A673 (cell line): ENCODE measurements around the gene CA9. TPM values are rescaled to one million over a fixed set of nuclear protein-coding genes. Genes with fewer than 3 reads are reported as not detected.

Experiments
- BruUV-seq: library from RNA; stranded (reverse); fragments of 400-500 nt; replicated peaks from 2 replicates; lab custom pipeline; 2021; lab: Mats Ljungman, UMichigan
- CTCF ChIA-PET: fragments of 300-600 bp; sonication (Branson Sonifier 250); formaldehyde crosslinking; loops from one replicate; lab custom pipeline; 2022; ENCODE audit warnings: antibody characterized with exemption; lab: Charles Lee
- POLR2A ChIA-PET: fragments of 300-600 bp; sonication (Branson Sonifier 250); formaldehyde crosslinking; loops from one replicate; lab custom pipeline; 2022; ENCODE audit warnings: antibody characterized with exemption; ENCODE audit not compliant: low non-redundant PET; lab: Charles Lee
- DNase-seq: peaks from one replicate; pipeline ENCODE4 v3.0.0-alpha.2; 2015; ENCODE audit warnings: low spot score
- H3K27ac ChIP-seq: fragments of 200-600 bp; sonication (generic); 2 replicates; pipeline ENCODE4 v1.5.1; 2016; ENCODE audit warnings: mixed run types, low read depth, mild to moderate bottlenecking, mixed read lengths, antibody characterized with exemption, low read length; ENCODE audit not compliant: poor library complexity, severe bottlenecking
- H3K27me3 ChIP-seq: fragments of 200-600 bp; sonication (generic); replicated peaks from 2 replicates; pipeline ENCODE4 v1.6.1; 2017; ENCODE audit warnings: mixed run types, low read depth, mild to moderate bottlenecking, mixed read lengths, antibody characterized with exemption, low read length; ENCODE audit not compliant: insufficient read depth, poor library complexity
- H3K36me3 ChIP-seq: fragments of 200-600 bp; sonication (generic); 2 replicates; pipeline ENCODE4 v1.6.1; 2016; ENCODE audit warnings: mixed run types, mild to moderate bottlenecking, mixed read lengths, antibody characterized with exemption, low read length; ENCODE audit not compliant: insufficient read depth, poor library complexity, severe bottlenecking
- H3K4me1 ChIP-seq: fragments of 200-600 bp; sonication (generic); 2 replicates; pipeline ENCODE4 v1.6.1; 2017; ENCODE audit warnings: mixed run types, mild to moderate bottlenecking, mixed read lengths, antibody characterized with exemption, low read length; ENCODE audit not compliant: insufficient read depth, poor library complexity, severe bottlenecking
- H3K4me3 ChIP-seq: fragments of 200-600 bp; sonication (generic); 2 replicates; pipeline ENCODE4 v1.5.1; 2016; ENCODE audit warnings: low read depth, mixed run types, mild to moderate bottlenecking, mixed read lengths, low read length; ENCODE audit not compliant: poor library complexity, severe bottlenecking
- H3K9me3 ChIP-seq: fragments of 200-600 bp; sonication (generic); 2 replicates; pipeline ENCODE4 v1.6.1; 2016; ENCODE audit warnings: mixed run types, low read depth, mild to moderate bottlenecking, mixed read lengths, antibody characterized with exemption, low read length; ENCODE audit not compliant: poor library complexity, severe bottlenecking
- CTCF ChIP-seq: fragments of 300-800, 200-600 bp; sonication (generic); conservative IDR thresholded peaks from 2 replicates; pipeline ENCODE4 v1.5.1; 2017; ENCODE audit warnings: low read depth, mild to moderate bottlenecking, antibody characterized with exemption, low read length, moderate library complexity, mixed read lengths
- EZH2 ChIP-seq: fragments of 200-600 bp; sonication (generic); IDR thresholded peaks from 2 replicates; pipeline ENCODE4 v1.6.1; 2017; ENCODE audit warnings: borderline replicate concordance, low read depth, mild to moderate bottlenecking, mixed read lengths, antibody characterized with exemption, low read length; ENCODE audit not compliant: poor library complexity, severe bottlenecking
- intact Hi-C: fragments of 100-400 bp; cut with micrococcal nuclease; formaldehyde crosslinking; loops from one replicate; pipeline ENCODE4 v1.10.0; 2022; ENCODE audit not compliant: unreplicated experiment
- total RNA-seq: library from RNA; stranded (reverse); gene quantifications from 2 replicates; pipeline ENCODE4 v1.2.3, GENCODE V29; 2021

CA9 gene
- total RNA-seq, 1 experiment from 2014 or later, result 0.32 TPM

DNA sequence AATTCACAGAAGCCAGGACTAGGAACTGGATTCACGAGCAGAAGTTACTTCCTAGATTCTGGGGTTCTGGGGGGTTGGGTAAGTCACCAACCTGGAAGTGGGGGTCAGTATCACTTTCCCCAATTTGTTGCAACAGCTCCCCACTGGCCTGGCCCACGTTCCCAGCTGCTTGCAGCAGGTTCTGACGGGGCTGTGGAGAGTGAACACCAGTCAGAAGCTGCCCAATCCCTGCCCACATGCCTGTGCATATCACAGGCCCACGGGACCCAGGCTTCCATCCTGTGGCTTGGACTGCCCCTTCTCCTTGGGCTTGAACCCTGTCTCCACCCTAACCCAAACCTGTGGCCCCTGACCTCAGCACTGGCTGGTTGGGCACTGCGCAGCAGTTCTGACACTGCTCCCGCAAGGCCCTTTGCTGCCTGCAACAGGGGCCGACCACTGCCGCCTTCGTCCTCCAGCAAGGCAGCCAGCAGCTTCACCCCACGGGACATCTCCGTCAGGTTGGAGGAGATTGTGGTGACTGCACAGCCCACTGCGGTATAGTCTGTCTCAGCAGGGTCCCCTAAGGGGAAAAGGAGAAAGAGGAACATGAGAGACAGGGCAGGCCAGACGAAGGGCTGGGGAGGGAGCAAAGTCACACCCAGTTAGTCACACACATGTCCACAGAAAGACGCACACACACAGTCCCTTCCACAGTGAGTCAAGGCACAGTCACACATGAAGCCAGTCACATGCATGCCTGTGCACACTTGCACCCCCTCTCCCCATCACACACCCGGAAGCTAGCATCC is 45.2 kb downstream of the CA9 start:
- ChIA-PET POLR2A (no interaction called here), CTCF (no interaction called here)
- Histone ChIP-seq H3K9me3 (no peaks in the 10 kb centered on the region), H3K4me3 (no peak overlapping the region), H3K36me3 (peaks cover 97% of the 10 kb centered on the region), H3K27me3 (no peaks in the 10 kb centered on the region), H3K27ac (no peak overlapping the region), H3K4me1 (no peaks in the 10 kb centered on the region)
- no TSS peak for BruUV-seq
- DNase-seq, result no peak
- no peak for TF ChIP-seq CTCF
- no peak for TF ChIP-seq EZH2
- intact Hi-C loops, result no loop called here

DNA sequence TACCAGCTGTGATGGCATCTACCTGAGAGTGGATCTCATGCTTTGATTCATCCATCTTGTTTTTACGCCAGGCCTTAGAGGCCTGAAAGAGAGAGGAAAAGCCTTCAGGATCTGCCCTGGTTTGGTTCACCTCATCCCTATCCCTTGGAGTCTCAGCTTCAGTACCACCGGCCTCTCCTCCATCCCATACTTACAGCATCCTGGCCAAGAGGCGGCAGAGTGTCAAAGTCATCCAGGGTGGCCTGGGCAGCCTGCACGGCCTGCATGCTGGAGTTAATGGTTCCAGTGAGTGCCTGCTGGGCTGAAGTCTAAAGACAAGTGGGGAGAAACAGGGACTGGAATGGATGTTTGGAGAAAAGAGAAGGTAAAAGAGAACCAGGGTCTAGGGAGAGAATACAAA is 45.8 kb downstream of the CA9 start:
- Histone ChIP-seq H3K9me3 (no peaks in the 10 kb centered on the region), H3K4me1 (no peaks in the 10 kb centered on the region), H3K27me3 (no peaks in the 10 kb centered on the region), H3K4me3 (no peak overlapping the region), H3K36me3 (peaks cover 97% of the 10 kb centered on the region), H3K27ac (no peak overlapping the region)
- DNase-seq, result no peak
- POLR2A ChIA-PET, result no interaction called here
- intact Hi-C loops, result no loop called here
- TF ChIP-seq EZH2 (no peak), CTCF (no peak)
- CTCF ChIA-PET, result no interaction called here
- TSS peak; percentile 43 for BruUV-seq

DNA sequence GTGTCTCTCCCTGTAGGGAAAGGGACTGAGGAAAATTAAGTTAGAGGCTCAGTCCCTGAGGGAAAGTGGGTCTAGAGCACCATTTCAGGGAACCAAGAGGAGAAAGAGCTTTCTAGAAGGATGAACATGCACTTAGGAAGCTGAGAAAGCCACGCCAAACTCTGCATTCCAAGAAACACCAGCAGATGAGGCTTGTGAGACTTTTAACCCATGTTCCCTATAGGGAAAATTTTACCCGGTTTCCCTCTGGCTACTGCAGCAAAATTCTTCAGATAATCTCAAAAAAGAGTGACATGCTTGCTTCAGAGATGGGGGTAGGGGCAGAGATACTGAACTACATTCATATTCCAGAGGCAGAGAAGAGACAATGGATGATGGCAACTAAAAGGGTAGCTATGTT is 49.7 kb downstream of the CA9 start:
- intact Hi-C loops, result no loop called here
- no peak for DNase-seq
- ChIA-PET POLR2A (no interaction called here), CTCF (no interaction called here)
- BruUV-seq, result no TSS peak
- Histone ChIP-seq H3K9me3 (no peaks in the 10 kb centered on the region), H3K36me3 (peaks cover 62% of the 10 kb centered on the region), H3K4me1 (peaks cover 4% of the 10 kb centered on the region), H3K27ac (no peak overlapping the region), H3K27me3 (no peaks in the 10 kb centered on the region), H3K4me3 (no peak overlapping the region)
- TF ChIP-seq EZH2 (no peak), CTCF (no peak)
